Measurements from ENCODE around the gene CDK10. TPM values are rescaled to one million over a fixed set of nuclear protein-coding genes. Genes with fewer than 3 reads are reported as not detected.

Gene CDK10
- total and polyA plus RNA-seq, 9 of the 15 experiments (the other 6 are each of a cell fraction or from before 2014, with no cell fraction given), result 2.0 to 85.1 (median 40.1) TPM

DNA sequence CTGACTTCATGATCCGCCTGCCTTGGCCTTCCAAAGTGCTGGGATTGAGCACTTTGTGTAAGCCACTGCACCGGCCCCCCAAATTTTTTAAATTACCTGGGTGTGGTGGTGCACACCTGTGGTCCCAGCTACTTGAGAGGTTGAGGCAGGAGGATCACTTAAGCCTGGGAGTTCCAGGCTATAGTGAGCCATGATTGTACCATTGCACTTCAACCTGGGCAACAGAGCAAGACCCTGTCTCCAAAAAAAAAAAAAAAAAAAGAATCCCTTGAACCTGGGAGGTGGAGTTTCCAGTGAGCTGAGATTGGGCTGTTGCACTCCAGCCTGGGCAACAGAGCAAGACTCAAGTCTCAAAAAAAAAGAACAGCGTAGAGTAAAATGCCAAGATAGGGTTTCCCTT lies 50.1 kb downstream of the CDK10 start:
- ATAC-seq (no peak), FAIRE-seq (no peak), DNase-seq (ENCODE audit: extremely low read depth in 1 of 4, low spot score in 3 of 4) (no peak)
- H3K4me2 ChIP-seq (ENCODE audit: insufficient read depth, low read length), result no peak overlapping the region
- ChIA-PET POLR2A (interaction anchor here (1.1 to 5.4 kb wide), 2 partner anchors 11 to 20 kb away, joined by 3 to 37 read pairs; no protein-coding TSS in a partner anchor), CTCF (ENCODE audit: low intra/inter-chr PET ratio) (no interaction called here)
- no peak overlapping the region for H3K27ac ChIP-seq (ENCODE audit: extremely low read depth, low read depth, low read length)
- H3K27me3 ChIP-seq (ENCODE audit: control insufficient read depth in 2 of 2, insufficient read depth in 2 of 2, low read length in 2 of 2), result no peaks in the 10 kb centered on the region
- no peaks in the 10 kb centered on the region for H3K9me3 ChIP-seq (replicated peaks; ENCODE audit: control insufficient read depth, insufficient read depth, low read depth, low read length)
- no peaks in the 10 kb centered on the region for H3K9me1 ChIP-seq (ENCODE audit: control insufficient read depth, insufficient read depth, low read length)
- no peak overlapping the region for H3K4me3 ChIP-seq
- 0 out of 3 replicates have a peak, but pooled peaks cover 3% of the 10 kb centered on the region for H3K79me2 ChIP-seq (ENCODE audit: control insufficient read depth, insufficient read depth, low read length)
- no peak for TF ChIP-seq TSHZ1 (CRISPR knock-in tag; IDR thresholded peaks at IDR 0.05)
- TF ChIP-seq ZNF121 (CRISPR knock-in tag; conservative IDR thresholded peaks at IDR 0.05), result peak; percentile 79
- in situ Hi-C loops (cut with MboI), result no loop called here
- H3K4me1 ChIP-seq (replicated peaks in 1 of 2; ENCODE audit: control insufficient read depth in 2 of 2, insufficient read depth in 2 of 2, low read length in 2 of 2), result peaks cover 0 to 13% of the 10 kb centered on the region in 2 experiments; a peak in 1 of 5 replicates
- 100% methylated on average over 3 of the region's 3 CpGs for WGBS (ENCODE audit: insufficient coverage, low coverage, missing lambda C conversion rate)
- H3K36me3 ChIP-seq (ENCODE audit: control insufficient read depth, insufficient read depth, low read length), result peaks cover 99% of the 10 kb centered on the region
- BruUV-seq (replicated peaks), result no TSS peak
- intact Hi-C loops (cut with micrococcal nuclease), result no loop called here
- no peak overlapping the region for H2AFZ ChIP-seq (ENCODE audit: low read depth, low read length)
- peaks cover 6% of the 10 kb centered on the region; the same call in 1 of the 2 replicates for H4K20me1 ChIP-seq (replicated peaks; ENCODE audit: control insufficient read depth, insufficient read depth, low read length)
- H3K9ac ChIP-seq (ENCODE audit: insufficient read depth in 1 of 2, low read depth in 2 of 2, low read length in 2 of 2), result no peak overlapping the region
